AG20443 (cell line): ENCODE results near the gene FGF1.

ENCODE experiments used
- DNase-seq: peaks from one replicate; pipeline ENCODE4 v3.0.0; 2012; ENCODE audit warnings: low spot score, mixed read lengths

The FGF1 gene

GRCh38 chr5:142641711-142642110 lies 44.2 kb downstream of the FGF1 start:
- no peak for DNase-seq

- no peak for DNase-seq
Measured at GRCh38 chr5:142640316-142641005, 45.4 kb downstream of the FGF1 start.

- no peak for DNase-seq
Measured at GRCh38 chr5:142639455-142639854, 46.4 kb downstream of the FGF1 start.

- DNase-seq: no peak
Measured at GRCh38 chr5:142637871-142638270, 48.0 kb downstream of the FGF1 start.

GRCh38 chr5:142636698-142637324 lies 49.1 kb downstream of the FGF1 start:
- no peak for DNase-seq

- no peak for DNase-seq
Measured at GRCh38 chr5:142636093-142636492, 49.8 kb downstream of the FGF1 start.

- no peak for DNase-seq
Measured at GRCh38 chr5:142634216-142635011, 51.5 kb downstream of the FGF1 start.

- no peak for DNase-seq
Measured at GRCh38 chr5:142630927-142631539, 54.9 kb downstream of the FGF1 start.

- no peak for DNase-seq
Measured at GRCh38 chr5:142627383-142628217, 58.3 kb downstream of the FGF1 start.

GRCh38 chr5:142626786-142627185 lies 59.1 kb downstream of the FGF1 start:
- DNase-seq: no peak

- DNase-seq: no peak
Measured at GRCh38 chr5:142626099-142626498, 59.8 kb downstream of the FGF1 start.

GRCh38 chr5:142621227-142621626 lies 64.7 kb downstream of the FGF1 start:
- peak; percentile 76 for DNase-seq

- no peak for DNase-seq
Measured at GRCh38 chr5:142619815-142620214, 66.1 kb downstream of the FGF1 start.

- DNase-seq: peak; percentile 58
Measured at GRCh38 chr5:142618130-142618523, 67.8 kb downstream of the FGF1 start.

- no peak for DNase-seq
Measured at GRCh38 chr5:142617416-142618129, 68.3 kb downstream of the FGF1 start.

- no peak for DNase-seq
Measured at GRCh38 chr5:142615948-142616347, 69.9 kb downstream of the FGF1 start.

GRCh38 chr5:142614054-142614453 lies 71.8 kb downstream of the FGF1 start:
- DNase-seq: no peak

GRCh38 chr5:142613271-142613671 lies 72.6 kb downstream of the FGF1 start:
- peak; percentile 30 for DNase-seq

- no peak for DNase-seq
Measured at GRCh38 chr5:142612494-142613270, 73.2 kb downstream of the FGF1 start.

GRCh38 chr5:142611154-142611553 lies 74.7 kb downstream of the FGF1 start:
- DNase-seq: peak; percentile 83
